ENCODE data around the gene MLIP.
"Not testable (repeated sequence)": the region's sequence is repeated elsewhere in the genome, so short reads cannot be mapped to it uniquely, and the experiment has no call there.

The MLIP gene

GRCh38 chr6:54111341-54112045 is at the start of gene MLIP:
Gene MLIP (plus strand): TSS chr6:54111443. CDS start chr6:54111480, 37 bp downstream.
- no peak for DNase-seq

GRCh38 chr6:54063228-54063539 is 48.1 kb upstream of the MLIP start:
- DNase-seq, result no peak

GRCh38 chr6:54068694-54069093 is 42.5 kb upstream of the MLIP start:
- DNase-seq, result no peak

- no peak for DNase-seq
Measured at GRCh38 chr6:54070025-54070424, 41.2 kb upstream of the MLIP start.

- no peak for DNase-seq
Measured at GRCh38 chr6:54071821-54072340, 39.4 kb upstream of the MLIP start.

- DNase-seq, result no peak
Measured at GRCh38 chr6:54072635-54073313, 38.5 kb upstream of the MLIP start.

GRCh38 chr6:54073487-54073886 is 37.8 kb upstream of the MLIP start:
- DNase-seq, result no peak

GRCh38 chr6:54074109-54074508 is 37.1 kb upstream of the MLIP start:
- no peak for DNase-seq

GRCh38 chr6:54074578-54075195 is 36.6 kb upstream of the MLIP start:
- no peak for DNase-seq

- DNase-seq, result no peak
Measured at GRCh38 chr6:54076159-54076789, 35.0 kb upstream of the MLIP start.

GRCh38 chr6:54081499-54081898 is 29.7 kb upstream of the MLIP start:
- not testable (repeated sequence) for DNase-seq

- DNase-seq, result no peak
Measured at GRCh38 chr6:54083287-54083686, 28.0 kb upstream of the MLIP start.

GRCh38 chr6:54084231-54084630 is 27.0 kb upstream of the MLIP start:
- DNase-seq, result no peak

GRCh38 chr6:54085047-54085446 is 26.2 kb upstream of the MLIP start:
- no peak for DNase-seq

GRCh38 chr6:54085541-54085940 is 25.7 kb upstream of the MLIP start:
- no peak for DNase-seq

- DNase-seq, result no peak
Measured at GRCh38 chr6:54086439-54086838, 24.8 kb upstream of the MLIP start.

- no peak for DNase-seq
Measured at GRCh38 chr6:54087721-54088120, 23.5 kb upstream of the MLIP start.

GRCh38 chr6:54093326-54093948 is 17.8 kb upstream of the MLIP start:
- DNase-seq, result no peak

- DNase-seq, result no peak
Measured at GRCh38 chr6:54094293-54094692, 16.9 kb upstream of the MLIP start.

- DNase-seq, result no peak
Measured at GRCh38 chr6:54094786-54095185, 16.5 kb upstream of the MLIP start.

- DNase-seq, result no peak
Measured at GRCh38 chr6:54095723-54096122, 15.5 kb upstream of the MLIP start.

- DNase-seq, result no peak
Measured at GRCh38 chr6:54096811-54097210, 14.4 kb upstream of the MLIP start.

GRCh38 chr6:54097753-54098152 is 13.5 kb upstream of the MLIP start:
- no peak for DNase-seq

Measured in stimulated activated naive CD4-positive, alpha-beta T cell treated with Interleukin-2 at 50 U/mL for 16 hours (primary cell).